Endodermal cell (in vitro differentiated cells): ENCODE measurements around the gene KCNMA1. TPM values are rescaled to one million over a fixed set of nuclear protein-coding genes. Genes with fewer than 3 reads are reported as not detected.
A peak's percentile ranks its signal among the peaks of the same experiment; 100 is the strongest.
"Not testable (repeated sequence)": the region's sequence is repeated elsewhere in the genome, so short reads cannot be mapped to it uniquely, and the experiment has no call there.

Experiments used
- DNase-seq: peaks from one replicate; pipeline ENCODE4 v3.0.0-alpha.2; 2017
- H3K27ac ChIP-seq: 2 replicates; pipeline ENCODE4 v1.5.1; 2013; ENCODE audit warnings: mild to moderate bottlenecking, low read depth, low read length, moderate library complexity
- H3K27me3 ChIP-seq: 2 replicates; pipeline ENCODE4 v1.6.1; 2013; ENCODE audit warnings: mild to moderate bottlenecking, low read length, moderate library complexity; ENCODE audit not compliant: insufficient read depth, control insufficient read depth, poor library complexity, severe bottlenecking
- H3K36me3 ChIP-seq: 2 replicates; pipeline ENCODE4 v1.7.0; 2013; ENCODE audit warnings: mild to moderate bottlenecking, low read length, moderate library complexity; ENCODE audit not compliant: control insufficient read depth, insufficient read depth
- H3K4me1 ChIP-seq: one replicate; pipeline ENCODE4 v1.7.0; 2013; ENCODE audit warnings: low read length; ENCODE audit not compliant: control insufficient read depth, insufficient read depth
- H3K4me3 ChIP-seq: 2 replicates; pipeline ENCODE4 v1.5.1; 2013; ENCODE audit warnings: mild to moderate bottlenecking, low read length, moderate library complexity
- H3K9ac ChIP-seq: 2 replicates; pipeline ENCODE4 v1.6.1; 2013; ENCODE audit warnings: mild to moderate bottlenecking, low read length, moderate library complexity; ENCODE audit not compliant: poor library complexity, severe bottlenecking; ENCODE audit errors: extremely low read depth
- H3K9me3 ChIP-seq: 2 replicates; pipeline ENCODE4 v1.6.1; 2013; ENCODE audit warnings: mild to moderate bottlenecking, low read length, moderate library complexity; ENCODE audit not compliant: control insufficient read depth
- H3K27ac Mint-ChIP-seq: 2 replicates; pipeline ENCODE4 v1.8.0; 2020; ENCODE audit warnings: mixed read lengths
- H3K27me3 Mint-ChIP-seq: 2 replicates; pipeline ENCODE4 v1.8.0; 2021; ENCODE audit warnings: mild to moderate bottlenecking, mixed read lengths; ENCODE audit not compliant: insufficient read depth
- H3K36me3 Mint-ChIP-seq: 2 replicates; pipeline ENCODE4 v1.8.0; 2020; ENCODE audit warnings: low read depth, mixed read lengths
- H3K4me1 Mint-ChIP-seq: 2 replicates; pipeline ENCODE4 v1.8.0; 2020; ENCODE audit warnings: mixed read lengths
- H3K4me3 Mint-ChIP-seq: 2 replicates; pipeline ENCODE4 v1.8.0; 2020; ENCODE audit warnings: mild to moderate bottlenecking, moderate library complexity, mixed read lengths
- H3K9me3 Mint-ChIP-seq: 2 replicates; pipeline ENCODE4 v1.8.0; 2020; ENCODE audit warnings: mild to moderate bottlenecking, mixed read lengths
- CTCF ChIP-seq: fragments of 200-600 bp; sonication (generic); conservative IDR thresholded peaks from 2 replicates; pipeline ENCODE4 v1.5.0; 2021; ENCODE audit warnings: antibody characterized with exemption, mild to moderate bottlenecking
- WGBS, 2 experiments: methylation state at CpG; one replicate each; pipeline versions ENCODE4 v1.1.5 to v1.1.7; 2013; ENCODE audit warnings: missing lambda C conversion rate in 2 of 2, mixed read lengths in 1 of 2; ENCODE audit not compliant: insufficient coverage in 1 of 2, insufficient read length in 1 of 2; 5-methylcytosine and 5-hydroxymethylcytosine counted together
- total RNA-seq, 2 donors: library from RNA; stranded (reverse); fragmentation: NEBNext Ultra II Directional in 1 of 2; extraction: Animal tissue kit (Norgen Biotek cat#: 25700) in 1 of 2; gene quantifications; 2 replicates in 1 of 2; 3 replicates in 1 of 2; pipeline ENCODE4 v1.2.1, GENCODE V29; 2021

Gene KCNMA1
- total RNA-seq, 2 donors from 2014 or later, result 0.55 to 1.3 TPM

GRCh38 chr10:77661100-77661499, 23.5 kb upstream of the KCNMA1 start:
- peaks cover 16% of the 10 kb centered on the region for H3K9me3 Mint-ChIP-seq
- Histone ChIP-seq H3K4me1 (no peaks in the 10 kb centered on the region), H3K4me3 (no peak overlapping the region), H3K27me3 (no peaks in the 10 kb centered on the region), H3K9me3 (peaks cover 10% of the 10 kb centered on the region), H3K36me3 (no peaks in the 10 kb centered on the region), H3K9ac (no peak overlapping the region), H3K27ac (no peak overlapping the region)
- DNase-seq, result peak; percentile 74
- no peak overlapping the region for H3K4me3 Mint-ChIP-seq
- no peaks in the 10 kb centered on the region for H3K36me3 Mint-ChIP-seq
- H3K27me3 Mint-ChIP-seq, result peaks cover 11% of the 10 kb centered on the region
- WGBS, 2 experiments, result 76% methylated on average over 3 of the region's 3 CpGs; no CpG with 5 or more reads in 1 of the 2 experiments
- peaks cover 12% of the 10 kb centered on the region for H3K4me1 Mint-ChIP-seq
- H3K27ac Mint-ChIP-seq, result no peak overlapping the region
- TF ChIP-seq CTCF, result peak; percentile 61

GRCh38 chr10:77659046-77659670, 21.6 kb upstream of the KCNMA1 start:
- H3K27ac Mint-ChIP-seq, H3K9ac ChIP-seq, H3K36me3 Mint-ChIP-seq, H3K27me3 ChIP-seq, H3K4me1 ChIP-seq, H3K36me3 ChIP-seq, H3K27me3 Mint-ChIP-seq, H3K27ac ChIP-seq, H3K4me3 Mint-ChIP-seq, H3K4me3 ChIP-seq, DNase-seq: not testable (repeated sequence)
- WGBS, 2 experiments, result 99 to 100% methylated on average over 2 to 3 of the region's 3 CpGs
- Mint-ChIP-seq H3K9me3 (peaks cover 16% of the 10 kb centered on the region), H3K4me1 (peaks cover 12% of the 10 kb centered on the region)
- peaks cover 10% of the 10 kb centered on the region for H3K9me3 ChIP-seq

DNA sequence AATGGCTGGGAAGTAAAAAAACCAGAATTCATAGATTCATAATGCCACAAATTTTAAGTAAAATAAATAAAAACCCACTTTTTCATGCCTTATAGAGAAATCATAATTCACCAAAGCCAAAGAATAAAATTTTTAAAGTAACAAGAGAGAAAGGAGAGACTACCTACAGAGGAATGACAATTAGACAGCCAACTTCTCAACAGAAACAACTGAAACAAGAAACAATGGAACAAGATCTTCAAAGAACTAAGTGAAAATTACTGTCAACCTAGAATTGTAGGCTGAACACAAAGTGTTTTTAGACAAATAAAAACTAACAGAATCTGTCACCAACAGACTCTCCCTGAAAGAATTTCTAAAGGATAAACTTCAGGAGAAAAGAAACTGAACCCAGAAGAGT, 15.6 kb upstream of the KCNMA1 start:
- Histone ChIP-seq H3K36me3 (no peaks in the 10 kb centered on the region), H3K4me1 (no peaks in the 10 kb centered on the region), H3K9me3 (peaks cover 12% of the 10 kb centered on the region), H3K9ac (no peak overlapping the region), H3K27ac (no peak overlapping the region), H3K4me3 (no peak overlapping the region), H3K27me3 (no peaks in the 10 kb centered on the region)
- Mint-ChIP-seq H3K4me3 (no peak overlapping the region), H3K9me3 (peaks cover 18% of the 10 kb centered on the region), H3K4me1 (peaks cover 17% of the 10 kb centered on the region), H3K36me3 (no peaks in the 10 kb centered on the region), H3K27me3 (peaks cover 5% of the 10 kb centered on the region), H3K27ac (no peak overlapping the region)
- no peak for DNase-seq
- no peak for TF ChIP-seq CTCF
